Lung (tissue), 12 donors: ENCODE results near the gene ZNF350. TPM values are rescaled to one million over a fixed set of nuclear protein-coding genes. Genes with fewer than 3 reads are reported as not detected.

ENCODE experiments used
- ATAC-seq: fragments of 200-7000 bp; cut with Tn5 transposase; one replicate; pipeline ENCODE4 v1.9.1; 2020; ENCODE audit warnings: moderate number of reproducible peaks; ENCODE audit not compliant: insufficient read depth, low FRiP score
- DNase-seq, 3 donors: peaks; one replicate each; pipeline ENCODE4 v3.0.0-alpha.2; 2013 to 2017
- H3K27ac ChIP-seq, 2 donors: one replicate each; pipeline ENCODE4 v1.5.1; 2013; ENCODE audit warnings: mild to moderate bottlenecking in 2 of 2, moderate library complexity in 2 of 2, control low read depth in 1 of 2, inconsistent platforms in 1 of 2, low read depth in 1 of 2, low read length in 1 of 2
- H3K27me3 ChIP-seq, 3 donors: one replicate each; pipeline ENCODE4 v1.5.1; 2013; ENCODE audit warnings: low read length in 2 of 3; ENCODE audit not compliant: control insufficient read depth in 3 of 3, insufficient read depth in 3 of 3
- H3K36me3 ChIP-seq, 4 donors: one replicate each; pipeline ENCODE4 v1.5.1; 2013; ENCODE audit warnings: low read length in 4 of 4, mild to moderate bottlenecking in 1 of 4, moderate library complexity in 1 of 4; ENCODE audit not compliant: control insufficient read depth in 4 of 4, insufficient read depth in 4 of 4
- H3K4me1 ChIP-seq, 5 donors: one replicate each; pipeline ENCODE4 v1.5.1; 2013; ENCODE audit warnings: low read length in 5 of 5, mild to moderate bottlenecking in 2 of 5, moderate library complexity in 1 of 5; ENCODE audit not compliant: control insufficient read depth in 5 of 5, insufficient read depth in 5 of 5
- H3K4me3 ChIP-seq: one replicate; pipeline ENCODE4 v1.5.1; 2013; ENCODE audit warnings: mild to moderate bottlenecking, control low read depth, moderate library complexity
- H3K9ac ChIP-seq, 2 donors: one replicate each; pipeline ENCODE4 v1.5.1; 2013; ENCODE audit warnings: low read length in 2 of 2, control low read depth in 1 of 2; ENCODE audit not compliant: insufficient read depth in 1 of 2
- H3K9me3 ChIP-seq, 4 donors: one replicate each; pipeline ENCODE4 v1.5.1; 2013; ENCODE audit warnings: low read length in 3 of 4, mild to moderate bottlenecking in 1 of 4, moderate library complexity in 1 of 4; ENCODE audit not compliant: control insufficient read depth in 4 of 4, insufficient read depth in 3 of 4
- WGBS, 2 donors: extraction: QIAGEN DNeasy Blood & Tissue Kit; methylation state at CpG; one replicate each; pipeline ENCODE4 v1.1.7; 2013; 5-methylcytosine and 5-hydroxymethylcytosine counted together
- polyA plus RNA-seq, 2 donors: library from polyadenylated mRNA; stranded (reverse); fragments of 200-250 nt; gene quantifications; one replicate each; pipeline ENCODE4 v1.2.1, GENCODE V29; 2013
- total RNA-seq, 2 donors: library from RNA; depleted of rRNA in 1 of 2; stranded (reverse); fragments of >200 nt in 1 of 2; gene quantifications; one replicate each; pipeline ENCODE4 v1.2.1, GENCODE V29; 2014 to 2021
- TF ChIP-seq, protein P1 (sequence below): IDR thresholded peaks from 2 replicates; pipeline ENCODE4 v1.5.1; 2012; ENCODE audit warnings: mild to moderate bottlenecking; ENCODE audit errors: control extremely low read depth, extremely low read depth
- donor health status: control.
- donor health status: control.
- donor health status: Bipolar disorder and iron deficiency.
- donor health status: healthy.
- donor health status: DM: yes; HTN: yes; CAD: no.

Gene ZNF350
- total and polyA plus RNA-seq, 4 donors: 7.3 to 14.4 (median 8.5) TPM

GRCh38 chr19:51919606-51920005 lies 67.0 kb downstream of the ZNF350 start:
- TF ChIP-seq, protein P1, sequence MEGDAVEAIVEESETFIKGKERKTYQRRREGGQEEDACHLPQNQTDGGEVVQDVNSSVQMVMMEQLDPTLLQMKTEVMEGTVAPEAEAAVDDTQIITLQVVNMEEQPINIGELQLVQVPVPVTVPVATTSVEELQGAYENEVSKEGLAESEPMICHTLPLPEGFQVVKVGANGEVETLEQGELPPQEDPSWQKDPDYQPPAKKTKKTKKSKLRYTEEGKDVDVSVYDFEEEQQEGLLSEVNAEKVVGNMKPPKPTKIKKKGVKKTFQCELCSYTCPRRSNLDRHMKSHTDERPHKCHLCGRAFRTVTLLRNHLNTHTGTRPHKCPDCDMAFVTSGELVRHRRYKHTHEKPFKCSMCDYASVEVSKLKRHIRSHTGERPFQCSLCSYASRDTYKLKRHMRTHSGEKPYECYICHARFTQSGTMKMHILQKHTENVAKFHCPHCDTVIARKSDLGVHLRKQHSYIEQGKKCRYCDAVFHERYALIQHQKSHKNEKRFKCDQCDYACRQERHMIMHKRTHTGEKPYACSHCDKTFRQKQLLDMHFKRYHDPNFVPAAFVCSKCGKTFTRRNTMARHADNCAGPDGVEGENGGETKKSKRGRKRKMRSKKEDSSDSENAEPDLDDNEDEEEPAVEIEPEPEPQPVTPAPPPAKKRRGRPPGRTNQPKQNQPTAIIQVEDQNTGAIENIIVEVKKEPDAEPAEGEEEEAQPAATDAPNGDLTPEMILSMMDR: no peak
- 87 to 95% methylated on average over 3 of the region's 3 CpGs for WGBS, 2 donors
- H3K27me3 ChIP-seq: peaks cover 0 to 2% (median 0%) of the 10 kb centered on the region in 3 donors

GRCh38 chr19:51916167-51916566 lies 70.5 kb downstream of the ZNF350 start:
- H3K27ac ChIP-seq: no peak overlapping the region
- H3K9me3 ChIP-seq: peaks cover 0 to 46% (median 31%) of the 10 kb centered on the region in 4 donors
- 89 to 97% methylated on average over 1 of the region's 1 CpG for WGBS, 2 donors
- no peak overlapping the region for H3K4me3 ChIP-seq
- DNase-seq (no peak), ATAC-seq (no peak)
- peaks cover 0 to 2% (median 0%) of the 10 kb centered on the region in 3 donors for H3K27me3 ChIP-seq
- TF ChIP-seq, protein P1: no peak
- H3K9ac ChIP-seq: no peak overlapping the region
- H3K36me3 ChIP-seq: no peaks in the 10 kb centered on the region
- H3K4me1 ChIP-seq: no peaks in the 10 kb centered on the region

More at GRCh38 chr19:51919606-51920005, 67.0 kb downstream of the ZNF350 start:
- Histone ChIP-seq H3K9ac (no peak overlapping the region), H3K27ac (no peak overlapping the region), H3K4me3 (no peak overlapping the region), H3K9me3 (peaks cover 1 to 50% (median 45%) of the 10 kb centered on the region in 4 donors), H3K36me3 (peaks cover 0 to 3% (median 0%) of the 10 kb centered on the region in 4 donors), H3K4me1 (no peaks in the 10 kb centered on the region)
- ATAC-seq: no peak
- DNase-seq: no peak

- no peak for ATAC-seq
- WGBS, 2 donors: 70 to 78% methylated on average over 5 of the region's 5 CpGs
- peaks cover 0 to 39% (median 27%) of the 10 kb centered on the region in 4 donors for H3K9me3 ChIP-seq
Measured at GRCh38 chr19:51915324-51915867, 71.2 kb downstream of the ZNF350 start.

More at GRCh38 chr19:51915324-51915867, 71.2 kb downstream of the ZNF350 start:
- no peak overlapping the region for H3K9ac ChIP-seq
- no peak overlapping the region for H3K27ac ChIP-seq
- H3K4me3 ChIP-seq: no peak overlapping the region
- no peaks in the 10 kb centered on the region for H3K36me3 ChIP-seq
- TF ChIP-seq, protein P1: no peak
- peaks cover 0 to 2% (median 0%) of the 10 kb centered on the region in 3 donors for H3K27me3 ChIP-seq
- DNase-seq: no peak
- no peaks in the 10 kb centered on the region for H3K4me1 ChIP-seq

Other genes with a start within 250 kb of the ZNF350 start
- 10 to 100 TPM; 21.4 to 76.1 TPM for gene FPR1, start 235.0 kb downstream of the ZNF350 start, total RNA-seq
- gene FPR1, start 235.0 kb downstream of the ZNF350 start, polyA plus RNA-seq: 100 to 1,000 TPM in 1 of 2 donors, 1 to 10 TPM in 1; 2.8 to 558 TPM
- gene FPR2, start 225.7 kb downstream of the ZNF350 start, total RNA-seq: 10 to 100 TPM in 1 of 2 donors, 1 to 10 TPM in 1; 7.3 to 50.4 TPM
- 100 to 1,000 TPM in 1 of 2 donors, under 1 TPM in 1; 0.79 to 234 TPM for gene FPR2, start 225.7 kb downstream of the ZNF350 start, polyA plus RNA-seq
- gene FPR3, start 191.7 kb downstream of the ZNF350 start, total RNA-seq: 10 to 100 TPM in 1 of 2 donors, 1 to 10 TPM in 1; 5.5 to 19.1 TPM
- gene FPR3, start 191.7 kb downstream of the ZNF350 start, polyA plus RNA-seq: 10 to 100 TPM in 1 of 2 donors, 1 to 10 TPM in 1; 6.6 to 15.8 TPM
- 10 to 100 TPM in 1 of 2 donors, 1 to 10 TPM in 1; 6.3 to 39.2 TPM for gene ZNF577, start 98.9 kb downstream of the ZNF350 start, total RNA-seq
- gene ZNF577, start 98.9 kb downstream of the ZNF350 start, polyA plus RNA-seq: 10 to 100 TPM in 1 of 2 donors, 1 to 10 TPM in 1; 5.0 to 13.1 TPM
- 10 to 100 TPM in 1 of 2 donors, 1 to 10 TPM in 1; 9.1 to 22.1 TPM for gene ZNF649, start 81.8 kb downstream of the ZNF350 start, total RNA-seq
- gene ZNF649, start 81.8 kb downstream of the ZNF350 start, polyA plus RNA-seq: 1 to 10 TPM; 4.6 to 4.9 TPM
- gene ZNF613, start 59.4 kb downstream of the ZNF350 start, total RNA-seq: 10 to 100 TPM in 1 of 2 donors, 1 to 10 TPM in 1; 5.1 to 10.1 TPM
- gene ZNF613, start 59.4 kb downstream of the ZNF350 start, polyA plus RNA-seq: 1 to 10 TPM; 2.8 to 2.9 TPM
- 10 to 100 TPM in 1 of 2 donors, 1 to 10 TPM in 1; 7.5 to 39.9 TPM for gene ZNF615, start 21.4 kb upstream of the ZNF350 start, total RNA-seq
- 1 to 10 TPM; 3.0 to 3.4 TPM for gene ZNF615, start 21.4 kb upstream of the ZNF350 start, polyA plus RNA-seq
- gene ZNF614, start 41.5 kb upstream of the ZNF350 start, total RNA-seq: 10 to 100 TPM in 1 of 2 donors, 1 to 10 TPM in 1; 6.7 to 15.1 TPM
- gene ZNF614, start 41.5 kb upstream of the ZNF350 start, polyA plus RNA-seq: 1 to 10 TPM; 3.0 to 3.6 TPM
- gene ZNF432, start 62.0 kb upstream of the ZNF350 start, total RNA-seq: 10 to 100 TPM; 10.9 to 17.0 TPM
- 10 to 100 TPM in 1 of 2 donors, 1 to 10 TPM in 1; 2.8 to 14.9 TPM for gene ZNF432, start 62.0 kb upstream of the ZNF350 start, polyA plus RNA-seq
- gene ZNF841, start 108.9 kb upstream of the ZNF350 start, total RNA-seq: 10 to 100 TPM; 18.2 to 30.4 TPM
- gene ZNF841, start 108.9 kb upstream of the ZNF350 start, polyA plus RNA-seq: 10 to 100 TPM in 1 of 2 donors, 1 to 10 TPM in 1; 5.5 to 13.4 TPM
- gene ZNF616, start 153.1 kb upstream of the ZNF350 start, total RNA-seq: 10 to 100 TPM in 1 of 2 donors, 1 to 10 TPM in 1; 7.2 to 18.0 TPM
- 1 to 10 TPM; 2.6 to 3.3 TPM for gene ZNF616, start 153.1 kb upstream of the ZNF350 start, polyA plus RNA-seq
- gene ZNF836, start 184.8 kb upstream of the ZNF350 start, total RNA-seq: 10 to 100 TPM; 15.1 to 20.6 TPM
- gene ZNF836, start 184.8 kb upstream of the ZNF350 start, polyA plus RNA-seq: 1 to 10 TPM; 3.0 to 4.3 TPM
- 100 to 1,000 TPM; 201 to 250 TPM for gene PPP2R1A, start 203.2 kb upstream of the ZNF350 start, total RNA-seq
- 100 to 1,000 TPM; 117 to 138 TPM for gene PPP2R1A, start 203.2 kb upstream of the ZNF350 start, polyA plus RNA-seq